Peyer's patch (tissue), 4 donors: Measurements from ENCODE around the gene ANO2.

Experiments
- CTCF ChIP-seq, 6 experiments: fragments of 450-650 bp in 4 of 6; fragments of 200-600 bp in 2 of 6; sonication (generic) in 1 of 6; IDR thresholded peaks; one replicate each; pipeline ENCODE4 v1.5.1; 2017 to 2019; ENCODE audit warnings: antibody characterized with exemption in 6 of 6, mild to moderate bottlenecking in 3 of 6, moderate library complexity in 1 of 6
- POLR2A ChIP-seq, 2 donors: fragments of 450-650 bp; IDR thresholded peaks; one replicate each; pipeline ENCODE4 v1.5.1; 2017; ENCODE audit warnings: antibody characterized with exemption in 2 of 2, mild to moderate bottlenecking in 2 of 2, moderate library complexity in 2 of 2

GRCh38 chr12:5622280-5622679 lies 322.8 kb downstream of the ANO2 start:
- TF ChIP-seq CTCF (IDR thresholded peaks at IDR 0.05), result no peak
- TF ChIP-seq POLR2A (IDR thresholded peaks at IDR 0.05), result no peak
